HG02885 (cell line): ENCODE results near the gene HRC.

Experiments
- ATAC-seq: cut with Tn5 transposase; IDR thresholded peaks from one replicate; pipeline ENCODE4 v1.9.1; 2021; ENCODE audit warnings: mild to moderate bottlenecking; ENCODE audit not compliant: unreplicated experiment, poor library complexity

The HRC gene

GRCh38 chr19:49118565-49119410 lies 36.4 kb downstream of the HRC start, which contains the start of gene C19orf73:
TSS of gene C19orf73 (minus strand) at chr19:49119143. CDS start at chr19:49119022, 121 bp downstream.
- peak; percentile 83 for ATAC-seq

GRCh38 chr19:49117677-49118564 lies 37.3 kb downstream of the HRC start:
- no peak for ATAC-seq

GRCh38 chr19:49116544-49116943 lies 38.7 kb downstream of the HRC start:
- ATAC-seq = no peak

GRCh38 chr19:49114630-49115363 lies 40.4 kb downstream of the HRC start:
- no peak for ATAC-seq

- peak; percentile 51 for ATAC-seq
Measured at GRCh38 chr19:49113762-49114629, 41.2 kb downstream of the HRC start, which contains the start of gene LIN7B. TSS of gene LIN7B (plus strand) at chr19:49114370. CDS start at chr19:49114405, 35 bp downstream.

GRCh38 chr19:49111218-49111998 lies 43.8 kb downstream of the HRC start:
- ATAC-seq = no peak

- ATAC-seq = no peak
Measured at GRCh38 chr19:49110567-49110966, 44.6 kb downstream of the HRC start.

GRCh38 chr19:49109569-49110233 lies 45.5 kb downstream of the HRC start:
- ATAC-seq = no peak

GRCh38 chr19:49109051-49109450 lies 46.1 kb downstream of the HRC start:
- ATAC-seq = no peak

GRCh38 chr19:49107625-49108459 lies 47.4 kb downstream of the HRC start:
- ATAC-seq = no peak

- ATAC-seq = no peak
Measured at GRCh38 chr19:49106648-49107135, 48.5 kb downstream of the HRC start.

GRCh38 chr19:49104229-49104864 lies 50.8 kb downstream of the HRC start:
- no peak for ATAC-seq

- ATAC-seq = no peak
Measured at GRCh38 chr19:49103331-49104085, 51.7 kb downstream of the HRC start.

GRCh38 chr19:49102303-49102702 lies 52.9 kb downstream of the HRC start:
- no peak for ATAC-seq
